GM06990 (cell line): ENCODE measurements around the gene HIBCH.
"Not testable (repeated sequence)": the region's sequence is repeated elsewhere in the genome, so short reads cannot be mapped to it uniquely, and the experiment has no call there.

ENCODE experiments used
- DNase-seq: peaks from one replicate; pipeline ENCODE4 v3.0.0-alpha.2; 2011; ENCODE audit not compliant: insufficient read length; ENCODE audit errors: extremely low read depth
- H3K27me3 ChIP-seq: replicated peaks from 2 replicates; pipeline ENCODE4 v1.6.0; 2011; ENCODE audit warnings: low read length; ENCODE audit not compliant: control insufficient read depth, insufficient read depth
- H3K36me3 ChIP-seq: 2 replicates; pipeline ENCODE4 v1.5.1; 2011; ENCODE audit warnings: low read length; ENCODE audit not compliant: control insufficient read depth, insufficient read depth
- H3K4me3 ChIP-seq: replicated peaks from 2 replicates; pipeline ENCODE4 v1.5.1; 2011; ENCODE audit warnings: low read depth, mild to moderate bottlenecking, control low read depth, low read length
- CTCF ChIP-seq: IDR thresholded peaks from 2 replicates; pipeline ENCODE4 v1.5.1; 2011; ENCODE audit warnings: low read length, control low read depth, mild to moderate bottlenecking, inconsistent platforms; ENCODE audit not compliant: insufficient read depth, poor library complexity, severe bottlenecking

Gene HIBCH

DNA sequence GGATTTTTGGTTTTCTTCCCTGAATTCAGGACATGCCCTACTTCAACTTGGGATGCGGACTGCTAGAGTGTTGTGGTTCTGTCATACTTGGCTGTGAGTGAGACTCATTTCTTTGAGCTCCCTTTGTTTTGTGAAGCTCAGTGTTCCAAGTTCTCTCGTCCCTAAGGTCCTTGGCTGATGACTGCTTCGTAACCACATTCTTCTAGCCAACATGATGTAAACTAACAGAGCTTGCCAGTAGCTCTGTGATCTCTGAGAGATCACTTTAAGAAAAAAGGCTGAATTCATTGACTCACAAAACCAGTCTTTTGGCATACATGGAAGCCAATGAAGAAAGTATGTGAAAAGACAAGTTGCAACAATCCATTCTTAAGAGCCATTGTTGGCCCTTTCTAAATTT lies 160.2 kb downstream of the HIBCH start:
- Histone ChIP-seq H3K4me3 (no peak overlapping the region), H3K27me3 (no peaks in the 10 kb centered on the region), H3K36me3 (no peaks in the 10 kb centered on the region)
- DNase-seq, result no peak
- TF ChIP-seq CTCF, result no peak

DNA sequence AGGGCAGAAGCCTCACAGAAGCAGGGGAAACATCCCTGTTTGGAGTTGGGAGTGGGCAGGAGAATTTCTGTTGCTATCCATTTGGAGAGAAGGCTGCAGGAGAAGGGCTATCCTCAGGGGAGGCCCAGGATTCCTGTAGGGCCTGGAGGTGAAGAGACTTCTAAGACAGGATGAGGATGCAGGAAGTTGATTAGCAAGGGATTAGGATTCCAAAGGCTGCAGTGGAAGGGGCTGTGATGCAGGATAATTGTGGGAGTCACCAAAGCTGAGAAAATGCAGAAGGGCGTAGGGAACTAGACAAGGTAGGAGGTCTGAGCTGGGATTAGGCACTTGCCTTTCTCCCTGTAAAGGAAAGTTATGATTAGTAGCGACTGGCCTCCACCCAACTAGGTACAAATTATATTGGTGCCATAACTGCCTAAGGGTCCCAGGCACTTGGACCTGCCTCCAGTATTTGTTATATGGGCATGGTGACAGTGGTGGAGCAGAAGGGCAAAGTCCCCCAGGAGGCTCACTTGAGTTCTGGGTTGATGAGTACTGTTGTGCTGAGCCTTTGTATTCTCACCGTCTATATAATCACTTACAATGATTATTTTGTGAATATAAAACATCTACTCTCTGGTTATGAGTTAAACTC lies 160.7 kb downstream of the HIBCH start:
- TF ChIP-seq CTCF, result no peak
- no peak for DNase-seq
- Histone ChIP-seq H3K36me3 (no peaks in the 10 kb centered on the region), H3K27me3 (no peaks in the 10 kb centered on the region), H3K4me3 (no peak overlapping the region)

- not testable (repeated sequence) for H3K36me3 ChIP-seq, H3K4me3 ChIP-seq, H3K27me3 ChIP-seq
- peak; percentile 64 for DNase-seq
Observed at GRCh38 chr2:190157613-190158528, 161.8 kb downstream of the HIBCH start.

DNA sequence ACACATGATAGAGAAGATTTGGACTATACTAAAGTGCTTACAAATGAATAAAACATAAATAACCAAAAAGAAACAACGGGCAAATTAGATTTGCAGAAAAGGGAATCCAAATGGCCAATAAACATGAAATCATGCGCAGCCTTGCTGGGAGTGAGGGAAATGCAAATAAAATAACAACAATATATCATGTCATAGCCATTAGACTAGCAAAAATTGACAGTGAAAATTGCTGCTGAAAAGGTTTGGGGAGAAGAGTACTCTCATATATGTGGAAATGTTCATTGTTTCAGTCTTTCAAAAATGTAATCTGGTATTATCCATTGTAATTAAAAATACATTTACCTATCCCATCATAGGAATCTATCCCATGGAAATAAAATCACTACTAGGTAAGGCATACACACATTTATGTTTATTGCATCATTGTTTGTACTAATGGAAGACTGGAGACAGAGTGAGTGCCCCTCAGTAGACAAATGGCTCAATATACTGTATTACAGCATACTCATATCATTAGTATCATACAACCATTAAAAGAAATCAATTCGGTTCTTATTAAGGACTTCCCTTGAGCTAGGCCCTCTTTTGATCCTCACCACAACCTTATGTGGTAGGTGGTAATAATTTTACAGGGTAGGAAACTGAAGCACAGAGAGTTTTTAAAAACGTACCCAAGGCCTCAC lies 163.0 kb downstream of the HIBCH start:
- TF ChIP-seq CTCF, result no peak
- no peaks in the 10 kb centered on the region for H3K27me3 ChIP-seq
- H3K36me3 ChIP-seq, result no peaks in the 10 kb centered on the region
- H3K4me3 ChIP-seq, result no peak overlapping the region
- DNase-seq, result no peak
